ENCODE results near the gene GLIPR1. TPM values are rescaled to one million over a fixed set of nuclear protein-coding genes. Genes with fewer than 3 reads are reported as not detected.

GLIPR1 gene
- polyA plus RNA-seq, 1 of the 3 experiments (the other 2 are of a cell fraction), result 75.6 TPM

GRCh38 chr12:75439048-75439447 lies 41.5 kb upstream of the GLIPR1 start:
- CTCF ChIA-PET, result no interaction called here
- H3K9ac ChIP-seq, result no peak overlapping the region
- no peak overlapping the region for H3K4me3 ChIP-seq (ENCODE audit: low read depth in 2 of 2, low read length in 1 of 2)
- no peak for DNase-seq
- H3K27me3 ChIP-seq (ENCODE audit: insufficient read depth), result no peaks in the 10 kb centered on the region
- H3K9me2 ChIP-seq, result no peaks in the 10 kb centered on the region
- 0 out of 2 replicates have a peak, but pooled peaks cover 12% of the 10 kb centered on the region for H3K9me3 ChIP-seq
- no peaks in the 10 kb centered on the region for H4K20me1 ChIP-seq (ENCODE audit: insufficient read depth)
- H3F3A ChIP-seq (replicated peaks; ENCODE audit: insufficient read depth), result peaks cover 8% of the 10 kb centered on the region
- WGBS (ENCODE audit: low lambda C conversion rate), result 35% methylated on average over 2 of the region's 2 CpGs
- POLR2A ChIA-PET, result no interaction called here
- TF ChIP-seq SIN3A (IDR thresholded peaks at IDR 0.05; ENCODE audit: borderline replicate concordance, low read depth, low read length) (no peak), GATA2 (CRISPR knock-in tag; IDR thresholded peaks at IDR 0.05) (no peak), POLR2AphosphoS5 (IDR thresholded peaks at IDR 0.05; ENCODE audit: low read depth, low read length) (no peak), NFIC (IDR thresholded peaks at IDR 0.05; ENCODE audit: borderline replicate concordance) (no peak), RFX5 (IDR thresholded peaks at IDR 0.05; ENCODE audit: low read length) (no peak), FOSL2 (IDR thresholded peaks at IDR 0.05; ENCODE audit: borderline replicate concordance, low read depth) (no peak), TCF12 (IDR thresholded peaks at IDR 0.05) (no peak), FOXM1 (IDR thresholded peaks at IDR 0.05; ENCODE audit: low read depth) (no peak), RXRA (IDR thresholded peaks at IDR 0.05; ENCODE audit: borderline replicate concordance, low read depth) (no peak), USF2 (IDR thresholded peaks at IDR 0.05; ENCODE audit: borderline replicate concordance, low read depth, low read length) (no peak), CHD2 (IDR thresholded peaks at IDR 0.05; ENCODE audit: low read length, partially characterized antibody) (no peak)
- H3K4me1 ChIP-seq (ENCODE audit: control insufficient read depth in 1 of 2, insufficient read depth in 2 of 2, low read depth in 1 of 2, low read length in 1 of 2), result peaks cover 0 to 6% of the 10 kb centered on the region in 2 experiments; a peak in 1 of 4 replicates
- H2AFZ ChIP-seq (ENCODE audit: low read depth), result no peak overlapping the region
- no peaks in the 10 kb centered on the region for H3K36me3 ChIP-seq (replicated peaks in 1 of 2; ENCODE audit: control insufficient read depth in 1 of 2, insufficient read depth in 2 of 2, low read length in 1 of 2)
- H3K4me2 ChIP-seq, result no peak overlapping the region
- no peak overlapping the region for H3K27ac ChIP-seq (ENCODE audit: low read depth in 2 of 2, low read length in 1 of 2)
- H3K79me2 ChIP-seq (ENCODE audit: insufficient read depth), result no peaks in the 10 kb centered on the region

GRCh38 chr12:75439930-75440329 lies 40.6 kb upstream of the GLIPR1 start:
- CTCF ChIA-PET, result no interaction called here
- H4K20me1 ChIP-seq (ENCODE audit: insufficient read depth), result no peaks in the 10 kb centered on the region
- H3K9ac ChIP-seq, result no peak overlapping the region
- no peak for DNase-seq
- peaks cover 8% of the 10 kb centered on the region for H3F3A ChIP-seq (replicated peaks; ENCODE audit: insufficient read depth)
- H3K27ac ChIP-seq (ENCODE audit: low read depth in 2 of 2, low read length in 1 of 2), result no peak overlapping the region
- no peak overlapping the region for H2AFZ ChIP-seq (ENCODE audit: low read depth)
- no peak overlapping the region for H3K4me2 ChIP-seq
- no peak overlapping the region for H3K4me3 ChIP-seq (ENCODE audit: low read depth in 2 of 2, low read length in 1 of 2)
- H3K4me1 ChIP-seq (ENCODE audit: control insufficient read depth in 1 of 2, insufficient read depth in 2 of 2, low read depth in 1 of 2, low read length in 1 of 2), result peaks cover 0 to 9% of the 10 kb centered on the region in 2 experiments; a peak in 1 of 4 replicates
- no peaks in the 10 kb centered on the region for H3K79me2 ChIP-seq (ENCODE audit: insufficient read depth)
- no peaks in the 10 kb centered on the region for H3K36me3 ChIP-seq (replicated peaks in 1 of 2; ENCODE audit: control insufficient read depth in 1 of 2, insufficient read depth in 2 of 2, low read length in 1 of 2)
- 0 out of 2 replicates have a peak, but pooled peaks cover 12% of the 10 kb centered on the region for H3K9me3 ChIP-seq
- H3K27me3 ChIP-seq (ENCODE audit: insufficient read depth), result no peaks in the 10 kb centered on the region
- POLR2A ChIA-PET, result no interaction called here
- no peaks in the 10 kb centered on the region for H3K9me2 ChIP-seq
- TF ChIP-seq NFIC (IDR thresholded peaks at IDR 0.05; ENCODE audit: borderline replicate concordance), result no peak
- no peak for TF ChIP-seq USF2 (IDR thresholded peaks at IDR 0.05; ENCODE audit: borderline replicate concordance, low read depth, low read length)
- TF ChIP-seq MXI1 (IDR thresholded peaks at IDR 0.05; ENCODE audit: low read depth, low read length), result no peak
- no peak for TF ChIP-seq ZBTB33 (IDR thresholded peaks at IDR 0.05; ENCODE audit: borderline replicate concordance, low read depth)
- TF ChIP-seq FOXM1 (IDR thresholded peaks at IDR 0.05; ENCODE audit: low read depth), result no peak
- peak; percentile 57 for TF ChIP-seq TCF12 (IDR thresholded peaks at IDR 0.05)
- no peak for TF ChIP-seq MAX (IDR thresholded peaks at IDR 0.05; ENCODE audit: low read depth)
- TF ChIP-seq TAF1 (IDR thresholded peaks at IDR 0.05; ENCODE audit: borderline replicate concordance, low read depth, low read length), result no peak
- TF ChIP-seq TEAD4 (IDR thresholded peaks at IDR 0.05; ENCODE audit: borderline replicate concordance, insufficient read depth), result no peak
- no peak for TF ChIP-seq GATA2 (CRISPR knock-in tag; IDR thresholded peaks at IDR 0.05)
- TF ChIP-seq POLR2AphosphoS5 (IDR thresholded peaks at IDR 0.05; ENCODE audit: low read depth, low read length), result no peak
- TF ChIP-seq YY1 (IDR thresholded peaks at IDR 0.05; ENCODE audit: low read depth), result no peak
- no peak for TF ChIP-seq EZH2phosphoT487 (IDR thresholded peaks at IDR 0.05; ENCODE audit: borderline replicate concordance, low read depth)
- no peak for TF ChIP-seq REST (IDR thresholded peaks at IDR 0.05; ENCODE audit: low read depth, low read length)
- TF ChIP-seq FOSL2 (IDR thresholded peaks at IDR 0.05; ENCODE audit: borderline replicate concordance, low read depth), result no peak
- TF ChIP-seq ELF1 (IDR thresholded peaks at IDR 0.05), result no peak

Data from SK-N-SH (cell line).